GM23338 (cell line): Measurements from ENCODE around the gene BNIP2. TPM values are rescaled to one million over a fixed set of nuclear protein-coding genes. Genes with fewer than 3 reads are reported as not detected.

ENCODE experiments used
- ATAC-seq: fragments of 200-7000 bp; cut with Tn5 transposase; 3 replicates; pipeline ENCODE4 v1.9.1; 2020
- DNase-seq: peaks from one replicate; pipeline ENCODE4 v3.0.0-alpha.2; 2015; ENCODE audit warnings: low spot score
- H2AFZ ChIP-seq: fragments of 200-600 bp; sonication (generic); 2 replicates; pipeline ENCODE4 v1.8.0; 2016; ENCODE audit warnings: antibody characterized with exemption, mild to moderate bottlenecking, moderate library complexity
- H3F3A ChIP-seq: fragments of 200-600 bp; sonication (generic); replicated peaks from 2 replicates; pipeline ENCODE4 v1.8.0; 2017; ENCODE audit warnings: antibody characterized with exemption, mixed run types, low read depth
- H3K27ac ChIP-seq: fragments of 200-600 bp; sonication (generic); 2 replicates; pipeline ENCODE4 v1.6.1; 2016; ENCODE audit warnings: low read depth
- H3K27me3 ChIP-seq: fragments of 200-600 bp; sonication (generic); 2 replicates; pipeline ENCODE4 v1.8.0; 2016; ENCODE audit warnings: mild to moderate bottlenecking, mixed run types, moderate library complexity; ENCODE audit not compliant: insufficient read depth
- H3K36me3 ChIP-seq: fragments of 200-600 bp; sonication (generic); 2 replicates; pipeline ENCODE4 v1.8.0; 2016; ENCODE audit warnings: mild to moderate bottlenecking; ENCODE audit not compliant: insufficient read depth
- H3K4me1 ChIP-seq: fragments of 200-600 bp; sonication (generic); 2 replicates; pipeline ENCODE4 v1.8.0; 2016; ENCODE audit warnings: mild to moderate bottlenecking, moderate library complexity; ENCODE audit not compliant: insufficient read depth
- H3K4me2 ChIP-seq: fragments of 200-600 bp; sonication (generic); 2 replicates; pipeline ENCODE4 v1.7.1; 2017; ENCODE audit warnings: mixed run types
- H3K4me3 ChIP-seq: fragments of 200-600 bp; sonication (generic); 2 replicates; pipeline ENCODE4 v1.6.1; 2016; ENCODE audit warnings: mixed run types
- H3K79me2 ChIP-seq: fragments of 200-600 bp; sonication (generic); replicated peaks from 2 replicates; pipeline ENCODE4 v1.8.0; 2017; ENCODE audit warnings: mild to moderate bottlenecking; ENCODE audit not compliant: insufficient read depth
- H3K9me2 ChIP-seq: fragments of 200-600 bp; sonication (generic); 2 replicates; pipeline ENCODE4 v1.8.0; 2017; ENCODE audit not compliant: insufficient read depth
- H4K20me1 ChIP-seq: fragments of 200-600 bp; sonication (generic); replicated peaks from 2 replicates; pipeline ENCODE4 v1.8.0; 2017; ENCODE audit warnings: mild to moderate bottlenecking; ENCODE audit not compliant: insufficient read depth
- H3K27ac Mint-ChIP-seq: 2 replicates; pipeline ENCODE4 v1.8.0; 2020; ENCODE audit warnings: inconsistent platforms, mild to moderate bottlenecking, moderate library complexity, mixed read lengths
- H3K27me3 Mint-ChIP-seq: 3 replicates; pipeline ENCODE4 v1.8.0; 2022; ENCODE audit warnings: low read depth, mild to moderate bottlenecking, moderate library complexity, mixed read lengths, inconsistent platforms; ENCODE audit not compliant: insufficient read depth, poor library complexity
- H3K36me3 Mint-ChIP-seq: 3 replicates; pipeline ENCODE4 v1.8.0; 2021; ENCODE audit warnings: low read depth, mild to moderate bottlenecking, inconsistent platforms, moderate library complexity, mixed read lengths
- H3K4me1 Mint-ChIP-seq: 3 replicates; pipeline ENCODE4 v1.8.0; 2020; ENCODE audit warnings: mild to moderate bottlenecking, inconsistent platforms, mixed read lengths
- H3K4me3 Mint-ChIP-seq: 3 replicates; pipeline ENCODE4 v1.8.0; 2021; ENCODE audit warnings: moderate library complexity, mild to moderate bottlenecking, inconsistent platforms, mixed read lengths
- H3K9me3 Mint-ChIP-seq: 3 replicates; pipeline ENCODE4 v1.8.0; 2020; ENCODE audit warnings: moderate library complexity, mild to moderate bottlenecking, inconsistent platforms, mixed read lengths
- CTCF ChIP-seq, 2 experiments: fragments of 200-600 bp in 1 of 2; sonication (generic) in 1 of 2; conservative IDR thresholded peaks; 2 replicates each; pipeline versions ENCODE4 v1.5.1 to v1.6.1; 2016 to 2017; ENCODE audit warnings: antibody characterized with exemption in 2 of 2, low read depth in 2 of 2, mild to moderate bottlenecking in 2 of 2, moderate library complexity in 1 of 2
- JUNB ChIP-seq: IDR thresholded peaks from one replicate; pipeline ENCODE4 v1.6.1; 2016; ENCODE audit warnings: antibody characterized with exemption; ENCODE audit not compliant: unreplicated experiment
- NANOG ChIP-seq: IDR thresholded peaks from 2 replicates; pipeline ENCODE4 v1.6.1; 2016; ENCODE audit warnings: antibody characterized with exemption, borderline replicate concordance
- POLR2AphosphoS5 ChIP-seq: IDR thresholded peaks from 2 replicates; pipeline ENCODE4 v1.6.1; 2016; ENCODE audit warnings: antibody characterized with exemption, low read depth
- STAT1 ChIP-seq: IDR thresholded peaks from one replicate; pipeline ENCODE4 v1.6.1; 2016; ENCODE audit warnings: antibody characterized with exemption; ENCODE audit not compliant: unreplicated experiment
- ZNF114 ChIP-seq: fragments of 250-450 bp; sonication (Bioruptor Pico); IDR thresholded peaks from 2 replicates; pipeline ENCODE4 v1.5.0; 2020; ENCODE audit warnings: mild to moderate bottlenecking, moderate library complexity
- ZNF331 ChIP-seq: fragments of 250-450 bp; sonication (Bioruptor Pico); IDR thresholded peaks from 2 replicates; pipeline ENCODE4 v1.5.0; 2020; ENCODE audit warnings: low read depth, mild to moderate bottlenecking, moderate library complexity
- polyA plus RNA-seq: library from polyadenylated mRNA; unstranded; fragments of >200 nt; fragmentation: Nextera tagmentation; extraction: Ambion mirVana; gene quantifications from 2 replicates; pipeline ENCODE4 v1.2.1, GENCODE V29; 2016
- total RNA-seq: library from RNA; depleted of rRNA; stranded (reverse); fragments of >200 nt; shearing (Covaris generic); gene quantifications from 2 replicates; pipeline ENCODE4 v1.2.3, GENCODE V29; 2014
- TF ChIP-seq, protein P1 (sequence below): fragments of 250-450 bp; sonication (Bioruptor Pico); IDR thresholded peaks from 2 replicates; pipeline ENCODE4 v1.5.0; 2020; ENCODE audit warnings: mild to moderate bottlenecking, moderate library complexity
- TF ChIP-seq, protein P2 (sequence below): IDR thresholded peaks from one replicate; pipeline ENCODE4 v1.6.1; 2018; ENCODE audit warnings: antibody characterized with exemption; ENCODE audit not compliant: unreplicated experiment

The BNIP2 gene
- total and polyA plus RNA-seq, 2 experiments from 2014 or later: 43.7 to 83.7 TPM

DNA sequence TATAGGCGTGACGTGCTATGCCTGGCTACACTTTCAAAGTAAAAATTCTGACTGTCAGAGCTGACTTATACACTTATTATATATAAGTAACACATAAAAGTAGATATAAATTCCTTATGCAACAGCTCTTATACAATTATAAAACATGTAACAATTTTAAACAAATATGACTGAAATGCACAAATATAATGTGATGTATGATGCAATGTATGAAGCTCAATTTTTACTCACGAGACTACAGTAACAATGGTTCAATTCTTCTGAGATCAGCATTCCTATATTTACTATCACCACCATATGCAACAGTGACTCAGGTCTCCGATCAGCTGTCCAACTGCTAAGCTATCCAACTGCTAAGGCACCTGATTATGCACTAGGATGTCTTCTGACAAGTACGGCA, 8.2 kb downstream of the BNIP2 start:
- H4K20me1 ChIP-seq: peaks cover 13% of the 10 kb centered on the region
- H3K36me3 Mint-ChIP-seq: peaks cover 52% of the 10 kb centered on the region

More for the DNA sequence above, 8.2 kb downstream of the BNIP2 start:
- Histone ChIP-seq H3K79me2 (peaks cover 43% of the 10 kb centered on the region), H3K9me2 (no peaks in the 10 kb centered on the region), H3K36me3 (peaks cover 43% of the 10 kb centered on the region), H3F3A (no peaks in the 10 kb centered on the region), H3K27me3 (no peaks in the 10 kb centered on the region), H2AFZ (no peak overlapping the region), H3K4me3 (no peak overlapping the region), H3K27ac (no peak overlapping the region), H3K4me1 (no peaks in the 10 kb centered on the region), H3K4me2 (no peak overlapping the region)
- TF ChIP-seq, protein P1, sequence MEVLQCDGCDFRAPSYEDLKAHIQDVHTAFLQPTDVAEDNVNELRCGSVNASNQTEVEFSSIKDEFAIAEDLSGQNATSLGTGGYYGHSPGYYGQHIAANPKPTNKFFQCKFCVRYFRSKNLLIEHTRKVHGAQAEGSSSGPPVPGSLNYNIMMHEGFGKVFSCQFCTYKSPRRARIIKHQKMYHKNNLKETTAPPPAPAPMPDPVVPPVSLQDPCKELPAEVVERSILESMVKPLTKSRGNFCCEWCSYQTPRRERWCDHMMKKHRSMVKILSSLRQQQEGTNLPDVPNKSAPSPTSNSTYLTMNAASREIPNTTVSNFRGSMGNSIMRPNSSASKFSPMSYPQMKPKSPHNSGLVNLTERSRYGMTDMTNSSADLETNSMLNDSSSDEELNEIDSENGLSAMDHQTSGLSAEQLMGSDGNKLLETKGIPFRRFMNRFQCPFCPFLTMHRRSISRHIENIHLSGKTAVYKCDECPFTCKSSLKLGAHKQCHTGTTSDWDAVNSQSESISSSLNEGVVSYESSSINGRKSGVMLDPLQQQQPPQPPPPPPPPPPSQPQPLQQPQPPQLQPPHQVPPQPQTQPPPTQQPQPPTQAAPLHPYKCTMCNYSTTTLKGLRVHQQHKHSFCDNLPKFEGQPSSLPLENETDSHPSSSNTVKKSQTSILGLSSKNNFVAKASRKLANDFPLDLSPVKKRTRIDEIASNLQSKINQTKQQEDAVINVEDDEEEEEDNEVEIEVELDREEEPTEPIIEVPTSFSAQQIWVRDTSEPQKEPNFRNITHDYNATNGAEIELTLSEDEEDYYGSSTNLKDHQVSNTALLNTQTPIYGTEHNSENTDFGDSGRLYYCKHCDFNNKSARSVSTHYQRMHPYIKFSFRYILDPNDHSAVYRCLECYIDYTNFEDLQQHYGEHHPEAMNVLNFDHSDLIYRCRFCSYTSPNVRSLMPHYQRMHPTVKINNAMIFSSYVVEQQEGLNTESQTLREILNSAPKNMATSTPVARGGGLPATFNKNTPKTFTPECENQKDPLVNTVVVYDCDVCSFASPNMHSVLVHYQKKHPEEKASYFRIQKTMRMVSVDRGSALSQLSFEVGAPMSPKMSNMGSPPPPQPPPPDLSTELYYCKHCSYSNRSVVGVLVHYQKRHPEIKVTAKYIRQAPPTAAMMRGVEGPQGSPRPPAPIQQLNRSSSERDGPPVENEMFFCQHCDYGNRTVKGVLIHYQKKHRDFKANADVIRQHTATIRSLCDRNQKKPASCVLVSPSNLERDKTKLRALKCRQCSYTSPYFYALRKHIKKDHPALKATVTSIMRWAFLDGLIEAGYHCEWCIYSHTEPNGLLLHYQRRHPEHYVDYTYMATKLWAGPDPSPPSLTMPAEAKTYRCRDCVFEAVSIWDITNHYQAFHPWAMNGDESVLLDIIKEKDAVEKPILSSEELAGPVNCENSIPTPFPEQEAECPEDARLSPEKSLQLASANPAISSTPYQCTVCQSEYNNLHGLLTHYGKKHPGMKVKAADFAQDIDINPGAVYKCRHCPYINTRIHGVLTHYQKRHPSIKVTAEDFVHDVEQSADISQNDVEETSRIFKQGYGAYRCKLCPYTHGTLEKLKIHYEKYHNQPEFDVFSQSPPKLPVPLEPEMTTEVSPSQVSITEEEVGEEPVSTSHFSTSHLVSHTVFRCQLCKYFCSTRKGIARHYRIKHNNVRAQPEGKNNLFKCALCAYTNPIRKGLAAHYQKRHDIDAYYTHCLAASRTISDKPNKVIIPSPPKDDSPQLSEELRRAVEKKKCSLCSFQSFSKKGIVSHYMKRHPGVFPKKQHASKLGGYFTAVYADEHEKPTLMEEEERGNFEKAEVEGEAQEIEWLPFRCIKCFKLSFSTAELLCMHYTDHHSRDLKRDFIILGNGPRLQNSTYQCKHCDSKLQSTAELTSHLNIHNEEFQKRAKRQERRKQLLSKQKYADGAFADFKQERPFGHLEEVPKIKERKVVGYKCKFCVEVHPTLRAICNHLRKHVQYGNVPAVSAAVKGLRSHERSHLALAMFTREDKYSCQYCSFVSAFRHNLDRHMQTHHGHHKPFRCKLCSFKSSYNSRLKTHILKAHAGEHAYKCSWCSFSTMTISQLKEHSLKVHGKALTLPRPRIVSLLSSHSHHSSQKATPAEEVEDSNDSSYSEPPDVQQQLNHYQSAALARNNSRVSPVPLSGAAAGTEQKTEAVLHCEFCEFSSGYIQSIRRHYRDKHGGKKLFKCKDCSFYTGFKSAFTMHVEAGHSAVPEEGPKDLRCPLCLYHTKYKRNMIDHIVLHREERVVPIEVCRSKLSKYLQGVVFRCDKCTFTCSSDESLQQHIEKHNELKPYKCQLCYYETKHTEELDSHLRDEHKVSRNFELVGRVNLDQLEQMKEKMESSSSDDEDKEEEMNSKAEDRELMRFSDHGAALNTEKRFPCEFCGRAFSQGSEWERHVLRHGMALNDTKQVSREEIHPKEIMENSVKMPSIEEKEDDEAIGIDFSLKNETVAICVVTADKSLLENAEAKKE (CRISPR knock-in tag): no peak
- TF ChIP-seq ZNF114 (CRISPR knock-in tag): no peak
- TF ChIP-seq POLR2AphosphoS5: no peak
- no peak for TF ChIP-seq NANOG
- TF ChIP-seq, protein P2, sequence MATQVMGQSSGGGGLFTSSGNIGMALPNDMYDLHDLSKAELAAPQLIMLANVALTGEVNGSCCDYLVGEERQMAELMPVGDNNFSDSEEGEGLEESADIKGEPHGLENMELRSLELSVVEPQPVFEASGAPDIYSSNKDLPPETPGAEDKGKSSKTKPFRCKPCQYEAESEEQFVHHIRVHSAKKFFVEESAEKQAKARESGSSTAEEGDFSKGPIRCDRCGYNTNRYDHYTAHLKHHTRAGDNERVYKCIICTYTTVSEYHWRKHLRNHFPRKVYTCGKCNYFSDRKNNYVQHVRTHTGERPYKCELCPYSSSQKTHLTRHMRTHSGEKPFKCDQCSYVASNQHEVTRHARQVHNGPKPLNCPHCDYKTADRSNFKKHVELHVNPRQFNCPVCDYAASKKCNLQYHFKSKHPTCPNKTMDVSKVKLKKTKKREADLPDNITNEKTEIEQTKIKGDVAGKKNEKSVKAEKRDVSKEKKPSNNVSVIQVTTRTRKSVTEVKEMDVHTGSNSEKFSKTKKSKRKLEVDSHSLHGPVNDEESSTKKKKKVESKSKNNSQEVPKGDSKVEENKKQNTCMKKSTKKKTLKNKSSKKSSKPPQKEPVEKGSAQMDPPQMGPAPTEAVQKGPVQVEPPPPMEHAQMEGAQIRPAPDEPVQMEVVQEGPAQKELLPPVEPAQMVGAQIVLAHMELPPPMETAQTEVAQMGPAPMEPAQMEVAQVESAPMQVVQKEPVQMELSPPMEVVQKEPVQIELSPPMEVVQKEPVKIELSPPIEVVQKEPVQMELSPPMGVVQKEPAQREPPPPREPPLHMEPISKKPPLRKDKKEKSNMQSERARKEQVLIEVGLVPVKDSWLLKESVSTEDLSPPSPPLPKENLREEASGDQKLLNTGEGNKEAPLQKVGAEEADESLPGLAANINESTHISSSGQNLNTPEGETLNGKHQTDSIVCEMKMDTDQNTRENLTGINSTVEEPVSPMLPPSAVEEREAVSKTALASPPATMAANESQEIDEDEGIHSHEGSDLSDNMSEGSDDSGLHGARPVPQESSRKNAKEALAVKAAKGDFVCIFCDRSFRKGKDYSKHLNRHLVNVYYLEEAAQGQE: no peak
- no peak for TF ChIP-seq ZNF331
- no peak for TF ChIP-seq JUNB
- TF ChIP-seq STAT1: no peak
- TF ChIP-seq CTCF (conservative IDR thresholded peaks at IDR 0.05; ENCODE audit: low read depth in 2 of 2): no peak
- Mint-ChIP-seq H3K4me3 (no peak overlapping the region), H3K9me3 (no peaks in the 10 kb centered on the region), H3K4me1 (peaks cover 2% of the 10 kb centered on the region; the same call in 1 of the 3 replicates), H3K27me3 (no peaks in the 10 kb centered on the region), H3K27ac (no peak overlapping the region)
- DNase-seq (no peak), ATAC-seq (no peak)
